ENCODE data around the gene SETDB1. TPM values are rescaled to one million over a fixed set of nuclear protein-coding genes. Genes with fewer than 3 reads are reported as not detected.

SETDB1 gene
- total and polyA plus RNA-seq, 2 donors from 2014 or later = 12.1 to 51.6 TPM

DNA sequence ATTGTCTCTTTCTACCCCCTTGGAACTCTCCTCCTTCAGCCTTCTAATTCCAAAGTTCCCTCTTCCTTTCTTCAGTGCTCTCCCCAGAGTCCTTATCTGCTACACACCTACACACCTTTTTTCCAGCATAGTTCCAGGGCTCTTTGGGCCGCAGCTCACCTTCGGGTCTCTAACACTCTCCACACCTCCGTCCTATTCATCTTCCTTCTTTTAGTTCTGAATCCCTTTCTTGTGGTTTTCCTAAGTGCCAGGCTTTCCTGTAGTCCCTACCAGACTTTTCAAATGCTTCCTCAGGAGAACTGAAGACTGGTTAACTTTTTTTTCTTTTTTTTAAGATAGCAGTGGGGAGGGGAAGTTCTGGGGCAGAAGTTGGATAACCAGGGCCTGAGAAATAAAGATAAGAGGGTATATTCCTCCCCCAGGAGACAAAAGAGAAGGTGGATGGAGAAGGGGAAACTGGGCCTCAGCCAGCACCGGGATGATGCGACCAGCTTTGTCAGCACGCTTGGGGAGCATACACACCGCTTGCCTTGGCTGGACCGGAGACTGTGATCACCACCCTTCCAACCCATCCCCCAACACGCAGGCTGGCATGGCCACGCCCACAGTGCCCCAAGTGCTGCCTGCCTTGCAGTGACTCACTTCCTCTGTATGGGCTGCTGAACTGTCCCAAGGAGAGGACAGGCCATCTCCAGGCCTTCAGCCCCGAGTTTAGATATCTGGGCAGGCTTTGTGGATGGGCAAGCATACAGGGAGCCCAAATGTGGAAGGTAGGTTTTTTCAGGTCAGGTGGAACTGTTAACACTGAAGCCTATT lies 50.9 kb downstream of the SETDB1 start:
- DNase-seq = peak in 3 of 5 donors; percentile 30 to 94 (median 62)
- no peak overlapping the region for H3K4me3 ChIP-seq (ENCODE audit: low read length in 3 of 3)
- H3K27ac ChIP-seq (ENCODE audit: low read depth in 2 of 2, low read length in 2 of 2) = peak overlapping the region; percentile 38 to 68
- H3K9ac ChIP-seq (ENCODE audit: low read length in 3 of 3) = peak overlapping the region in 1 of 3 donors; percentile 2
- FAIRE-seq = no peak
- no peaks in the 10 kb centered on the region for H3K27me3 ChIP-seq (ENCODE audit: control insufficient read depth, insufficient read depth, low read length)
- H3K36me3 ChIP-seq (ENCODE audit: control insufficient read depth in 2 of 3, insufficient read depth in 3 of 3, low read length in 3 of 3) = no peaks in the 10 kb centered on the region
- TF ChIP-seq, protein P1, sequence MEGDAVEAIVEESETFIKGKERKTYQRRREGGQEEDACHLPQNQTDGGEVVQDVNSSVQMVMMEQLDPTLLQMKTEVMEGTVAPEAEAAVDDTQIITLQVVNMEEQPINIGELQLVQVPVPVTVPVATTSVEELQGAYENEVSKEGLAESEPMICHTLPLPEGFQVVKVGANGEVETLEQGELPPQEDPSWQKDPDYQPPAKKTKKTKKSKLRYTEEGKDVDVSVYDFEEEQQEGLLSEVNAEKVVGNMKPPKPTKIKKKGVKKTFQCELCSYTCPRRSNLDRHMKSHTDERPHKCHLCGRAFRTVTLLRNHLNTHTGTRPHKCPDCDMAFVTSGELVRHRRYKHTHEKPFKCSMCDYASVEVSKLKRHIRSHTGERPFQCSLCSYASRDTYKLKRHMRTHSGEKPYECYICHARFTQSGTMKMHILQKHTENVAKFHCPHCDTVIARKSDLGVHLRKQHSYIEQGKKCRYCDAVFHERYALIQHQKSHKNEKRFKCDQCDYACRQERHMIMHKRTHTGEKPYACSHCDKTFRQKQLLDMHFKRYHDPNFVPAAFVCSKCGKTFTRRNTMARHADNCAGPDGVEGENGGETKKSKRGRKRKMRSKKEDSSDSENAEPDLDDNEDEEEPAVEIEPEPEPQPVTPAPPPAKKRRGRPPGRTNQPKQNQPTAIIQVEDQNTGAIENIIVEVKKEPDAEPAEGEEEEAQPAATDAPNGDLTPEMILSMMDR (IDR thresholded peaks at IDR 0.05; ENCODE audit: borderline replicate concordance, extremely low read depth, insufficient read depth) = no peak
- intact Hi-C loops (cut with DNase I) = no loop called here
- H3K9me3 ChIP-seq (ENCODE audit: control insufficient read depth in 2 of 3, insufficient read depth in 1 of 3, low read length in 3 of 3) = no peaks in the 10 kb centered on the region
- peaks cover 2 to 48% (median 46%) of the 10 kb centered on the region in 3 donors for H3K4me1 ChIP-seq (ENCODE audit: control insufficient read depth in 2 of 3, insufficient read depth in 2 of 3, low read depth in 1 of 3, low read length in 3 of 3)

DNA sequence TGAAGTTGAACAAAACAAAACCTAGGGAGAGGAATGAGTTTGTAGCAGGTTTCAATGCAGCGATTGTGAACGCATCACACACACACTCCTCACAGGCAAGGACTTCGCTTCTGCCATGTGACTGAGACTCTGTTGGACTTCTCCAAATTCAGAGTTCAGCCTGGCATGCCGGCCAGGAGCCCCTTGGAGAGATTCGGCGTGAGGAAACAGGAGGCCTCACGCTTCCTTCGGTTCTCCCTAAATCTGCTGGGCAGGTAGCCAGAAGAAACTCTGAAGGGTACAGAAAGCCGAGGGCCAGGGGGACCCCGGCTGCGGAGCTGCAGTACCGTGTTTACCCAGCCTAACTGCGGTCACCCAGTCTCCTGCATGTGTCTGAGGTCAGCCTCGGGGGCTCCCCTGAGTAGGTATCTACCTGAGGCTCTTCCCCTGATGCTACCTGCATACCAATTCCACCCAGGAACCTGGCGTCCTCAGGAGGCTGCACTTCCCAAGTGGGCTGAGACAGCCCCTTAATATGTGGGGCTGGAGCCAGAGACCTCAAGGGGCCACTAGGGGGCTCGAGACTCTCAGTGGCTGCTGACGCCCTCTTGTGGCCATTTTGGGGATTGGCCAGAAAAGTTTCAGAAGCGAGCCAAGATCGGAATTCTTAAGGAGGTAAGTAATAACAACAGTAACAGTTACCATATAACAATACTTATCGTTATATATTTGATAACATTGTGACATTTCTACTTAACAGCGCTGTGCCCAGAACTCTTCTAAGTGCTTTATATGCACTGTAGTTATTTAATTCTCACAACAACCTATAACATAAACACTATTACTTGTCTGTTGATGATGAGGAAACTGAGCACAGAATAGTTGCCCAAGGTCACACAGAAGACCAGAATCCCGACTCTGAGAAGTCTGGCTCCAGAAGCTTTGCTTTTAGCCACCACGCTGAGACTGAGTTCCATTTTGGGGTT lies 53.2 kb downstream of the SETDB1 start:
- Histone ChIP-seq H3K36me3 (ENCODE audit: control insufficient read depth in 2 of 3, insufficient read depth in 3 of 3, low read length in 3 of 3) (no peaks in the 10 kb centered on the region), H3K4me1 (ENCODE audit: control insufficient read depth in 2 of 3, insufficient read depth in 2 of 3, low read depth in 1 of 3, low read length in 3 of 3) (peaks cover 2 to 47% (median 42%) of the 10 kb centered on the region in 3 donors), H3K4me3 (ENCODE audit: low read length in 3 of 3) (peak overlapping the region in 2 of 3 donors; percentile 15 to 26), H3K9me3 (ENCODE audit: control insufficient read depth in 2 of 3, insufficient read depth in 1 of 3, low read length in 3 of 3) (no peaks in the 10 kb centered on the region), H3K9ac (ENCODE audit: low read length in 3 of 3) (peak overlapping the region in 1 of 3 donors; percentile 34), H3K27ac (ENCODE audit: low read depth in 2 of 2, low read length in 2 of 2) (peak overlapping the region in 1 of 2 donors; percentile 57), H3K27me3 (ENCODE audit: control insufficient read depth, insufficient read depth, low read length) (no peaks in the 10 kb centered on the region)
- intact Hi-C loops (cut with DNase I) = no loop called here
- DNase-seq = peak; percentile 84 to 98 (median 92)
- TF ChIP-seq, protein P1 (IDR thresholded peaks at IDR 0.05; ENCODE audit: borderline replicate concordance, extremely low read depth, insufficient read depth) = peak; percentile 99
- FAIRE-seq = peak; percentile 68

DNA sequence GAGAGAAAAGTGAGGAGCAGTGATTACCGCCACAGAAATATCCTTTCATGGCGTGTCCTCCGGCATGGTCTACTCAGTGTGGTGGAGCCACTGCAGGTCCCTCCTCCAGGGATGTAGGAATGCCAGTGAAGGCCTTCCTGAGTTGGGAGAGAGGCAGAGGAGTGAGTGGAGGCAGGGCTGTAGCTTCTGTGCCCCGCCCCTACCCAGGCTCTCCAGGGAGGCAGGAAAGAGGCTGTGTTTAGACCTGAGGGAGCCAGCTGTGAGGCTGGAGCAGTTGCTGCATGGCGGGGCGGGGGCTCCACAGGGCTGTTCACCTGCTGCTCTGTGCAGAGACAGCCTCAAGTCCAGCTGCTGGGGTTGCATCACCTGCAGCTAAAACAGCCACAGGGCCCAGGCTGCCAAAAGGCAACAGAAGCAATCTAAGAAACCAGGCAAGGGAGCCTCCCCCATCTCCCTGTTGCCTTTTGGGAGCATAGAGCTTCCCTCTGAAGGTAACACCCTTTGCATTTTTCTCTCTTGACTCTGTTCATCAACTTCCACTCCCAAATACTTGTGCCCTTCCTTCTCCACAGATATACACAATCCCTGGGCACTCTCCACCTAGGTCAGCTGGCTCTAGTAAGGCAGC lies 55.1 kb downstream of the SETDB1 start:
- Histone ChIP-seq H3K27ac (ENCODE audit: low read depth in 2 of 2, low read length in 2 of 2) (peak overlapping the region in 1 of 2 donors; percentile 79), H3K4me1 (ENCODE audit: control insufficient read depth in 2 of 3, insufficient read depth in 2 of 3, low read depth in 1 of 3, low read length in 3 of 3) (peaks cover 2 to 46% (median 42%) of the 10 kb centered on the region in 3 donors), H3K9ac (ENCODE audit: low read length in 3 of 3) (no peak overlapping the region), H3K36me3 (ENCODE audit: control insufficient read depth in 2 of 3, insufficient read depth in 3 of 3, low read length in 3 of 3) (no peaks in the 10 kb centered on the region), H3K9me3 (ENCODE audit: control insufficient read depth in 2 of 3, insufficient read depth in 1 of 3, low read length in 3 of 3) (no peaks in the 10 kb centered on the region), H3K4me3 (ENCODE audit: low read length in 3 of 3) (peak overlapping the region in 1 of 3 donors; percentile 42), H3K27me3 (ENCODE audit: control insufficient read depth, insufficient read depth, low read length) (no peaks in the 10 kb centered on the region)
- TF ChIP-seq, protein P1 (IDR thresholded peaks at IDR 0.05; ENCODE audit: borderline replicate concordance, extremely low read depth, insufficient read depth) = no peak
- intact Hi-C loops (cut with DNase I) = no loop called here
- DNase-seq (peak in 3 of 5 donors; percentile 47 to 64 (median 58)), FAIRE-seq (no peak)

Measured in kidney (tissue), 14 donors.